Measurements from ENCODE around the gene KRT32. TPM values are rescaled to one million over a fixed set of nuclear protein-coding genes. Genes with fewer than 3 reads are reported as not detected.

Gene KRT32
- total RNA-seq, 2 donors from 2014 or later = not detected

Other genes with a start within 250 kb of the KRT32 start
- gene KRTAP9-2, start 240.7 kb downstream of the KRT32 start, total RNA-seq = not detected
- not detected for gene KRTAP9-3, start 234.9 kb downstream of the KRT32 start, total RNA-seq
- gene KRTAP9-8, start 229.4 kb downstream of the KRT32 start, total RNA-seq = not detected
- gene KRTAP9-4, start 217.7 kb downstream of the KRT32 start, total RNA-seq = not detected
- not detected for gene KRTAP9-9, start 212.0 kb downstream of the KRT32 start, total RNA-seq
- gene KRTAP9-6, start 202.0 kb downstream of the KRT32 start, total RNA-seq = not detected
- gene KRTAP9-7, start 191.7 kb downstream of the KRT32 start, total RNA-seq = not detected
- not detected for gene KRTAP29-1, start 164.5 kb downstream of the KRT32 start, total RNA-seq
- gene KRTAP16-1, start 158.1 kb downstream of the KRT32 start, total RNA-seq = not detected
- gene KRTAP17-1, start 151.7 kb downstream of the KRT32 start, total RNA-seq = not detected
- gene KRT33A, start 116.6 kb downstream of the KRT32 start, total RNA-seq = not detected
- not detected for gene KRT33B, start 97.6 kb downstream of the KRT32 start, total RNA-seq
- not detected for gene KRT34, start 85.1 kb downstream of the KRT32 start, total RNA-seq
- gene KRT31, start 69.8 kb downstream of the KRT32 start, total RNA-seq = not detected
- not detected for gene KRT37, start 42.8 kb downstream of the KRT32 start, total RNA-seq
- not detected for gene KRT38, start 26.4 kb downstream of the KRT32 start, total RNA-seq
- gene KRT35, start 13.8 kb upstream of the KRT32 start, total RNA-seq = not detected
- not detected for gene KRT36, start 22.5 kb upstream of the KRT32 start, total RNA-seq
- gene KRT13, start 38.2 kb upstream of the KRT32 start, total RNA-seq = not detected
- gene KRT15, start 51.5 kb upstream of the KRT32 start, total RNA-seq = not detected
- not detected for gene KRT19, start 60.9 kb upstream of the KRT32 start, total RNA-seq
- gene KRT9, start 104.7 kb upstream of the KRT32 start, total RNA-seq = not detected
- not detected for gene KRT14, start 119.5 kb upstream of the KRT32 start, total RNA-seq
- gene KRT16, start 145.4 kb upstream of the KRT32 start, total RNA-seq = not detected
- not detected for gene KRT17, start 157.2 kb upstream of the KRT32 start, total RNA-seq
- 1,000 to 10,000 TPM; 1,047 to 1,473 TPM for gene EIF1, start 221.5 kb upstream of the KRT32 start, total RNA-seq
- not detected for gene GAST, start 244.9 kb upstream of the KRT32 start, total RNA-seq

Measured in natural killer cell treated with Interleukin-12 subunit alpha and Interleukin-12 subunit beta and Interleukin-15 and Interleukin-18, amount 100 ng/mL, for 72 hours (primary cell).